ENCODE measurements around the gene TOR1AIP2.
"Not testable (repeated sequence)": the region's sequence is repeated elsewhere in the genome, so short reads cannot be mapped to it uniquely, and the experiment has no call there.

Gene TOR1AIP2

DNA sequence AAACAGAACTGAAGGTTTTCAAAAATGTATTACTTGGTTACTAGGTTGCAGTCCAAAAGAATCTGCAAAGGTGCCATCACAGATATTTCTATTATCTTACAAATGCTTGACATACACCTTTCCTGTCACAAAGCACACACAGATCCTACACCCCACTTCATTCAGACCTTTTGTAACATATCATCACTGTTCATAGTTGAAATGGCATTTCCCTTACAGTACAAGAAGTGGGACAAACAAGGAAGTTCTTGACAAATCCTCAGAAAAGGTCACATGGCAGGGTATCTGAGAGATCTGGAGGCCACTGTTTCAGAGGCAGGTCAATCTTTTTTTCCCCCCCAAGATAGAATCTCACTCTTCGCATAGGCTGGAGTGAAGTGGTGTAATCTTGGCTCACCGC, 21.3 kb downstream of the TOR1AIP2 start:
- DNase-seq = no peak
- H3K36me3 ChIP-seq (ENCODE audit: control insufficient read depth, insufficient read depth, low read length) = peaks cover 13% of the 10 kb centered on the region
- H3K27ac ChIP-seq (ENCODE audit: insufficient read depth, low read length, poor library complexity, severe bottlenecking) = no peak overlapping the region
- no peaks in the 10 kb centered on the region for H3K9me3 ChIP-seq (ENCODE audit: control insufficient read depth, low read length)
- no peaks in the 10 kb centered on the region for H3K27me3 ChIP-seq (replicated peaks; ENCODE audit: control insufficient read depth, insufficient read depth, low read length, poor library complexity, severe bottlenecking)
- no peaks in the 10 kb centered on the region for H3K4me1 ChIP-seq (ENCODE audit: control insufficient read depth, insufficient read depth, low read length, poor library complexity, severe bottlenecking)
- no peak overlapping the region for H3K4me3 ChIP-seq (ENCODE audit: insufficient read depth, low read depth, low read length, poor library complexity, severe bottlenecking)

DNA sequence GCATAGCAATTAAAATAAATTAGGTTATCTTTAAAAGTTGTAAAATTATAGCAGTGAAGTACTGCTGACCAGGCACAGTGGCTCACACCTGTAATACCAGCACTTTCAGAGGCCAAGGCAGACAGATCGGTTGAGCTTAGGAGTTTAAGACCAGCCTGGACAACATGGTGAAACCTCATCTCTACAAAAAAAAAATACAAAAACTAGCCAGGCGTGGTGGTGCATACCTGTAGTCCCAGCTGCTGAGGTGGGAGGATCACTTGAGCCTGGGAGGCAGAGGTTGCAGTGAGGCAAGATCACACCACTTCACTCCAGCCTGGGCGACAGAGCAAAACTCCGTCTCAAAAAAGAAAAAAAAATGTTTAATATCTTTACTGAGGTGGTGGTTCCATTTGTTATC, 21.8 kb downstream of the TOR1AIP2 start:
- H3K27me3 ChIP-seq (replicated peaks; ENCODE audit: control insufficient read depth, insufficient read depth, low read length, poor library complexity, severe bottlenecking); H3K9me3 ChIP-seq (ENCODE audit: control insufficient read depth, low read length); DNase-seq; H3K4me1 ChIP-seq (ENCODE audit: control insufficient read depth, insufficient read depth, low read length, poor library complexity, severe bottlenecking); H3K4me3 ChIP-seq (ENCODE audit: insufficient read depth, low read depth, low read length, poor library complexity, severe bottlenecking); H3K27ac ChIP-seq (ENCODE audit: insufficient read depth, low read length, poor library complexity, severe bottlenecking): not testable (repeated sequence)
- H3K36me3 ChIP-seq (ENCODE audit: control insufficient read depth, insufficient read depth, low read length) = peaks cover 15% of the 10 kb centered on the region

DNA sequence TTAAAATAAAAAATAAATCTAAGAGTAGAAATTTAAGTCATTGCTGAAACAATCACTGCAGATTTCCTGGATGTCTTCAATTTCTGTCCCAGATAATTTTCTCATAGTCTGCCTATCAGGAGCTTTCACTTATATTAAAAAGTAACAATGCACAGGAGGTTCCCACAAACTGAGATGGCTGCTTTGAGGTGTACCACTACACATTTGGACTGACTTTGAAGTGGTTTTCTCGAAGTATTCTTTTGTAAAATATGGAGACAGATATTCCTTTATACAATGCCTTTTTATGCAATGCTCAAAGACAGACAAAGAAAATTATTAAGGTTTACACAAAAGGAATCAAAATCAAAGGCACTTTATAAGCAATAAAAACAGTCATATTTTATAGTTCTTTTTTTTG, 24.5 kb downstream of the TOR1AIP2 start:
- peaks cover 36% of the 10 kb centered on the region for H3K36me3 ChIP-seq (ENCODE audit: control insufficient read depth, insufficient read depth, low read length)
- H3K27ac ChIP-seq (ENCODE audit: insufficient read depth, low read length, poor library complexity, severe bottlenecking) = no peak overlapping the region
- no peak for DNase-seq
- no peak overlapping the region for H3K4me3 ChIP-seq (ENCODE audit: insufficient read depth, low read depth, low read length, poor library complexity, severe bottlenecking)
- H3K9me3 ChIP-seq (ENCODE audit: control insufficient read depth, low read length) = no peaks in the 10 kb centered on the region
- H3K27me3 ChIP-seq (replicated peaks; ENCODE audit: control insufficient read depth, insufficient read depth, low read length, poor library complexity, severe bottlenecking) = no peaks in the 10 kb centered on the region
- no peaks in the 10 kb centered on the region for H3K4me1 ChIP-seq (ENCODE audit: control insufficient read depth, insufficient read depth, low read length, poor library complexity, severe bottlenecking)

DNA sequence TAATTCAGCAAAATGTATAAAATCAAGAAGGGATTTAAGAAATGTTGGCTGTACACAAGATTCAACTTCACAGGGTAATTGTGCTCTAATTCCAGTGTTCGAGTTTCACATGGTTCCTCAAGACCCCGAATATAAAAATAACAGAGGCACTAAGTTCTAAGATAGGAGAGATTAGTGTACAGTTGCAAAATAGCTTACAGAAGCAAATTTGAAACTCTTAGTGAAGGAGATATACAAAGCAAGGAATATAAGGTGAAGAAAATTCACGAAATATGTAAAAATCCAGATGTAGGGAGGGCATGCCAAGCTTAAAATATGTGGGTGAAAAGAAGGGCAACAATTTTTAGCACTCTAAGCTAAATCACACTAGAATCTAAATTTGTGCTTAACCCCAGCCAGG, 29.4 kb downstream of the TOR1AIP2 start:
- H3K27me3 ChIP-seq (replicated peaks; ENCODE audit: control insufficient read depth, insufficient read depth, low read length, poor library complexity, severe bottlenecking) = no peaks in the 10 kb centered on the region
- H3K4me3 ChIP-seq (ENCODE audit: insufficient read depth, low read depth, low read length, poor library complexity, severe bottlenecking) = no peak overlapping the region
- H3K27ac ChIP-seq (ENCODE audit: insufficient read depth, low read length, poor library complexity, severe bottlenecking) = no peak overlapping the region
- peaks cover 54% of the 10 kb centered on the region for H3K36me3 ChIP-seq (ENCODE audit: control insufficient read depth, insufficient read depth, low read length)
- H3K9me3 ChIP-seq (ENCODE audit: control insufficient read depth, low read length) = no peaks in the 10 kb centered on the region
- H3K4me1 ChIP-seq (ENCODE audit: control insufficient read depth, insufficient read depth, low read length, poor library complexity, severe bottlenecking) = no peaks in the 10 kb centered on the region
- DNase-seq = no peak

DNA sequence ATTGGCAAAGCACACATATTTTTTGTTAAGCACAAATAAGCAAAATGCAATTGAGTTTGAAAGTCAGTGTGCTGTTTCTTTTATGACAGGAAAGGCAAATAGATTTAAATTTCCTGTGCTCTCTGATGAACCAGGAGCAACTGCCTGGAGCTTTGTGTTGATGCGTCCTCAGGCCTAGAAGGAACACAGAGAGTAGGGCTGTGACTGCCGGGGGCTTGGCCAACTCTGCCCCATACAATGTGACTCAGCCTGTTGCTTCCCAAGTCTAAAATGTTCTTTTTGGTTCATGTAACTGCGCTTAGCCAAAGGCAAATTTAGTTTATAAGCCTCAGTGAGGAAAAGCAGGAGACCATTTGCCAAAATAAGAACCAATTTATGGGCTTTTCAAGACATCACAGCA, 37.5 kb downstream of the TOR1AIP2 start:
- H3K27ac ChIP-seq (ENCODE audit: insufficient read depth, low read length, poor library complexity, severe bottlenecking) = no peak overlapping the region
- no peak for DNase-seq
- no peaks in the 10 kb centered on the region for H3K27me3 ChIP-seq (replicated peaks; ENCODE audit: control insufficient read depth, insufficient read depth, low read length, poor library complexity, severe bottlenecking)
- peaks cover 8% of the 10 kb centered on the region for H3K36me3 ChIP-seq (ENCODE audit: control insufficient read depth, insufficient read depth, low read length)
- H3K4me1 ChIP-seq (ENCODE audit: control insufficient read depth, insufficient read depth, low read length, poor library complexity, severe bottlenecking) = no peaks in the 10 kb centered on the region
- no peak overlapping the region for H3K4me3 ChIP-seq (ENCODE audit: insufficient read depth, low read depth, low read length, poor library complexity, severe bottlenecking)
- H3K9me3 ChIP-seq (ENCODE audit: control insufficient read depth, low read length) = no peaks in the 10 kb centered on the region

DNA sequence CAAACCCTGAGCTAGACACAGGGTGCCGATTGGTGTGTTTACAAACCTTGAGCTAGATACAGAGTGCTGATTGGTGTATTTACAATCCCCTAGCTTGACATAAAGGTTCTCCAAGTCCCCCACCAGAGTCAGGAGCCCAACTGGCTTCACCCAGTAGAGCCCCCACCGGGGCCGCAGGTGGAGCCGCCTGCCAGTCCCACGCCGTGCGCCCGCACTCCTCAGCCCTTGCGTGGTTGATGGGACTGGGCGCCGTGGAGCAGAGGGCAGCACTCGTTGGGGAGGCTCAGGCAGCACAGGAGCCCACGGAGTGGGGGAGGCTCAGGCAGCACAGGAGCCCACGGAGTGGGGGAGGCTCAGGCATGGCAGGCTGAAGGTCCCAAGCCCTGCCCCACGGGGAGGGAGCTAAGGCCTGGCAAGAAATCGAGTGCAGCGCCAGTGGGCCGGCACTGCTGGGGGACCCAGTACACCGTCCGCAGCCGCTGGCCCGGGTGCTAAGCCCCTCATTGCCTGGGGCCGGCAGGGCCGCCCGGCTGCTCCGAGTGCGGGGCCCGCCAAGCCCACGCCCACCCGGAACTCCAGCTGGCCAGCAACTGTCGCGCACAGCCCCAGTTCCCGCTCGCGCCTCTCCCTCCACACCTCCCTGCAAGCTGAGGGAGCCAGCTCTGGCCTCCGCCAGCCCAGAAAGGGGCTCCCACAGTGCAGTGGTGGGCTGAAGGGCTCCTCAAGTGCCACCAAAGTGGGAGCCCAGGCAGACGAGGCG, 40.7 kb downstream of the TOR1AIP2 start:
- not testable (repeated sequence) for H3K9me3 ChIP-seq (ENCODE audit: control insufficient read depth, low read length); H3K4me1 ChIP-seq (ENCODE audit: control insufficient read depth, insufficient read depth, low read length, poor library complexity, severe bottlenecking); DNase-seq

DNA sequence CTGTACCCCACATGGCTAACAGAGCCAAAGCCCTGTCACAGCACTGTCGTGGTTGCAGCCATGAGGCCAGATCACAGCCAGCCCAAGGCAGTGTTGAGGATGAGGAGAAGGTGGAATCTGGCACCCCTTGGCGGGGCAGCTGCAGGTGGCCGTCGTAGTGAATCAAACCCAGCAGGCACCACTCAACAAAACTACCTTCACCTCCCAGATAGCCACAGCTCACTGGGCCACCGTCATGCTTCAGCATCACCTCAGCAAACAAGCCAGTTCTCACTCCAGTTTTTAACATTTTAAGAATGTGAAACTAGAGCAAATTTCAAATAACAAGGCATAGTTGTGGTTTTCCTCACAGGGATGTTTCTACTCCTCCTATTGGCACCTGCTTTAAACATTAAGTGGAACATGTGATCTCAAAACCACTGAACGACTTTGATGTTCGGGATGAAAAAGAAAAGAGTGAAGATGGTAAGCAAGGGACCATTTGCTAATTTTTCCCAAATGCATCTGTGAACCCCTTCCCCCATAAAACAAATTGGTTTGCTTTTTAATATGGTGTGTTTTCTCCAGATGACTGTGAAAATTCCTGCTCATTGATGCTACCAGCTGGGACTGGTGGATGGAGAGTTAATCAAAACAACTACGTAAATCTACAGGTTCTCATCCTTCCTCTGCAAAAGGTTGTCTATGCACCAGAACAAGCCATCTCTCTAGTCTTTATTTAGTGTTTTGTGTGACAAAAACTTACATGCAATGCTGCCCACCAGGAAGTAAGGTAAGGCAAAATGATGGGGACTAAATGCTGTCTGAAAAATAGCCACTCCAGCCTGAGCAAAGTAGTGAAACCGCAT, 45.5 kb downstream of the TOR1AIP2 start:
- Histone ChIP-seq H3K4me1 (ENCODE audit: control insufficient read depth, insufficient read depth, low read length, poor library complexity, severe bottlenecking) (peaks cover 18% of the 10 kb centered on the region), H3K27ac (ENCODE audit: insufficient read depth, low read length, poor library complexity, severe bottlenecking) (peak overlapping the region; percentile 19), H3K9me3 (ENCODE audit: control insufficient read depth, low read length) (no peaks in the 10 kb centered on the region), H3K4me3 (ENCODE audit: insufficient read depth, low read depth, low read length, poor library complexity, severe bottlenecking) (peak overlapping the region; percentile 18), H3K27me3 (replicated peaks; ENCODE audit: control insufficient read depth, insufficient read depth, low read length, poor library complexity, severe bottlenecking) (no peaks in the 10 kb centered on the region), H3K36me3 (ENCODE audit: control insufficient read depth, insufficient read depth, low read length) (no peaks in the 10 kb centered on the region)
- DNase-seq = no peak

More for the DNA sequence above, 40.7 kb downstream of the TOR1AIP2 start:
- H3K36me3 ChIP-seq (ENCODE audit: control insufficient read depth, insufficient read depth, low read length); H3K27me3 ChIP-seq (replicated peaks; ENCODE audit: control insufficient read depth, insufficient read depth, low read length, poor library complexity, severe bottlenecking); H3K27ac ChIP-seq (ENCODE audit: insufficient read depth, low read length, poor library complexity, severe bottlenecking); H3K4me3 ChIP-seq (ENCODE audit: insufficient read depth, low read depth, low read length, poor library complexity, severe bottlenecking): not testable (repeated sequence)

DNA sequence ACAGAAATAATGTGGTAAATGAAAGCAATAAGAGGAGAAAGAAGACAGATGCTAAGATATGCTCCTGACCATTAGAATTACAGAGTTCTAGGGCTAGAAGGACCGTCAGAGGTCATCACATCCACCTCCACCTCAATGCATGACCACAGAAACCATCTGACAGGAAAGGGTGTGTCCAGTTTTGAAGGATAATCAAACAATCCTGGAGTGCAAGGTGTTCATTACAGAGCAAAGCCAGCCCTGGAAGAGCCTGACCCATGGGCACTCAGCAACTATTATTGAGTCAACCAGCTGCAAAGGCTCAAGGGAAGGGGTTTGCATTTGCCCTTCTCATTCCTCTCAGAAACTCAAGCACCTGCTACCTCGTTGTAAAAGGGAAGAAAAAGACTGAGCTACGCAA, 46.4 kb downstream of the TOR1AIP2 start:
- DNase-seq = no peak
- peaks cover 18% of the 10 kb centered on the region for H3K4me1 ChIP-seq (ENCODE audit: control insufficient read depth, insufficient read depth, low read length, poor library complexity, severe bottlenecking)
- no peak overlapping the region for H3K27ac ChIP-seq (ENCODE audit: insufficient read depth, low read length, poor library complexity, severe bottlenecking)
- H3K4me3 ChIP-seq (ENCODE audit: insufficient read depth, low read depth, low read length, poor library complexity, severe bottlenecking) = no peak overlapping the region
- H3K36me3 ChIP-seq (ENCODE audit: control insufficient read depth, insufficient read depth, low read length) = no peaks in the 10 kb centered on the region
- H3K27me3 ChIP-seq (replicated peaks; ENCODE audit: control insufficient read depth, insufficient read depth, low read length, poor library complexity, severe bottlenecking) = no peaks in the 10 kb centered on the region
- H3K9me3 ChIP-seq (ENCODE audit: control insufficient read depth, low read length) = no peaks in the 10 kb centered on the region

DNA sequence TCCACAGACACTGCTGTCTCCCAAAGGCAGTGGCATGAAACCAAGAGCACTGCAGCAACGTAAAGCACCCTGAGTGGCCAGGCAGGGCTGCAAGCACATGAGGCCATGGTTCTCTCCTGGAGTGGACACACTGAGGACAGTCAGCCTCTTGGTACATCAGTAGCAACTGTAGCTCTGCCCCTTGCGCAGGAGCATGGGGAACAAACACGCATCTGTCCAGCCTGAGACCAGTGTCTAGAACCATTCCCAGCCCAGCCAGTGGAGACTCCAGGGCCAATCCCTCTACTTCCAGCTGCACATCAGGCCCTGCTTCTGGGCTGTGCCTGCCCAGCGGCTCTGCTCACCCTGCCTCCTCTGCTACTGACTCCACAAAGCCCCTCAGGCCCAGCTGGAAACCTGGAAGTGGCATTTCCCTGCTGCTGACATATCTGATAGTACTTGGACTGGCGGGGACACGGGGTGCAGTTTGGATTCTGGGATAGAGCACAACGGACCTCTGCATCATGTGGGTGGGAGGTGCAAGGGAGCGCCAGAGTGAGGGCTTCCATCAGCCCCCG, 49.0 kb downstream of the TOR1AIP2 start:
- H3K36me3 ChIP-seq (ENCODE audit: control insufficient read depth, insufficient read depth, low read length) = no peaks in the 10 kb centered on the region
- no peak for DNase-seq
- no peaks in the 10 kb centered on the region for H3K27me3 ChIP-seq (replicated peaks; ENCODE audit: control insufficient read depth, insufficient read depth, low read length, poor library complexity, severe bottlenecking)
- H3K27ac ChIP-seq (ENCODE audit: insufficient read depth, low read length, poor library complexity, severe bottlenecking) = no peak overlapping the region
- peaks cover 18% of the 10 kb centered on the region for H3K4me1 ChIP-seq (ENCODE audit: control insufficient read depth, insufficient read depth, low read length, poor library complexity, severe bottlenecking)
- no peaks in the 10 kb centered on the region for H3K9me3 ChIP-seq (ENCODE audit: control insufficient read depth, low read length)
- no peak overlapping the region for H3K4me3 ChIP-seq (ENCODE audit: insufficient read depth, low read depth, low read length, poor library complexity, severe bottlenecking)
